Osteocyte (in vitro differentiated cells): ENCODE data around the gene GLP2R. TPM values are rescaled to one million over a fixed set of nuclear protein-coding genes. Genes with fewer than 3 reads are reported as not detected.
A peak's percentile ranks its signal among the peaks of the same experiment; 100 is the strongest.

Experiments
- DNase-seq: peaks from one replicate; pipeline ENCODE4 v3.0.0; 2021; ENCODE audit warnings: mixed read lengths; ENCODE audit not compliant: unreplicated experiment; ENCODE audit errors: extremely low spot score
- H3K27ac Mint-ChIP-seq: one replicate; pipeline ENCODE4 v1.8.0; 2021; ENCODE audit warnings: mild to moderate bottlenecking, mixed read lengths; ENCODE audit not compliant: unreplicated experiment
- H3K27me3 Mint-ChIP-seq: one replicate; pipeline ENCODE4 v1.8.0; 2021; ENCODE audit warnings: mixed read lengths; ENCODE audit not compliant: unreplicated experiment
- H3K36me3 Mint-ChIP-seq: one replicate; pipeline ENCODE4 v1.8.0; 2021; ENCODE audit warnings: mixed read lengths; ENCODE audit not compliant: unreplicated experiment
- H3K4me1 Mint-ChIP-seq: one replicate; pipeline ENCODE4 v1.8.0; 2021; ENCODE audit warnings: mixed read lengths; ENCODE audit not compliant: unreplicated experiment
- H3K4me3 Mint-ChIP-seq: one replicate; pipeline ENCODE4 v1.8.0; 2021; ENCODE audit warnings: mild to moderate bottlenecking, moderate library complexity, mixed read lengths; ENCODE audit not compliant: unreplicated experiment
- H3K9me3 Mint-ChIP-seq: one replicate; pipeline ENCODE4 v1.8.0; 2021; ENCODE audit warnings: mixed read lengths; ENCODE audit not compliant: unreplicated experiment
- total RNA-seq: library from RNA; stranded (reverse); gene quantifications from 2 replicates; pipeline ENCODE4 v1.2.1, GENCODE V29; 2021
- TF ChIP-seq, protein P1 (sequence below): fragments of 200-600 bp; sonication (generic); IDR thresholded peaks from 2 replicates; pipeline ENCODE4 v1.5.0; 2021; ENCODE audit warnings: antibody characterized with exemption, mild to moderate bottlenecking, moderate library complexity

The GLP2R gene
- total RNA-seq, 1 donor from 2014 or later: 3.2 TPM

DNA sequence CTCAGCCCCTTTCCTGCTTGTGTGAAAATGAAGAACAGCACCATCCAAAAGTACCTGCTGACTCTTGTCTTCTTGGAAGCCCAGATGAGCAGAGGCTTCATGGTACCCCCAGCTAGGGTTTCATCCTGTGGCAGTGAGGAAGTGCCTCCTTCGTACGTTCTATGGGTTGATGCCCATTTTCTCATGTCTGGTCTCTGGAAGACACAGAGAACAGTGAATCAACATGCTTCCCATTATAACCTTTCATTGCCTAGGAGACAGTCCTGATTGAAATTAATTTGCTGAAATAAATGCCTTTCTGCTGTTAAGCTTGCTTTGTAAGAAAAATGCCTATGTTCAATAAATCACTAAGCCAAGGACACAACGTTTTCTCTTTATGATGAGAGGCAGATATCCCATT lies 42.8 kb downstream of the GLP2R start:
- Mint-ChIP-seq H3K36me3 (peaks cover 4% of the 10 kb centered on the region), H3K27ac (no peak overlapping the region)
- no peak for DNase-seq

DNA sequence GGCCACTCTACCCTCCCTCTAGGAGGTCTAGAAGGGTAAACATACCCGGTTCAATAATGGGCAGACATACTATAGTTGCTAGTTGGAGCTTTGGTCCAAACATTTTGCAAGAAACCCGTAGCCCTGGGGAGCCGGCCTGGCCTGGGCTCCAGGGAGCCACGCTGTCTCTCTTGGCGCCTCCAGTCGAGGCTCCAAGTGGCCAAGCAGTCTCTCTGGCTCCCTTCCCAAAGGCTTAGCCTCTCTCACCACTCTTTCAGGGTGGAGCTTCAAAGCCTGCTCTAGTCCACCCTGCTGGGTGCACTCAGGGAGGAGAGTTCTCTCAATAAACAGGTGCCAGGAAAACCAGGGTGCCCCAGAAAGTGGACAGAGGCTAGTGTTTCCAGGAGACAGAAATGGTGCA lies 47.1 kb downstream of the GLP2R start:
- H3K4me1 Mint-ChIP-seq: peaks cover 10% of the 10 kb centered on the region
- H3K9me3 Mint-ChIP-seq: no peaks in the 10 kb centered on the region
- H3K36me3 Mint-ChIP-seq: no peaks in the 10 kb centered on the region

More for the DNA sequence above, 42.8 kb downstream of the GLP2R start:
- no peaks in the 10 kb centered on the region for H3K4me1 Mint-ChIP-seq
- TF ChIP-seq, protein P1, sequence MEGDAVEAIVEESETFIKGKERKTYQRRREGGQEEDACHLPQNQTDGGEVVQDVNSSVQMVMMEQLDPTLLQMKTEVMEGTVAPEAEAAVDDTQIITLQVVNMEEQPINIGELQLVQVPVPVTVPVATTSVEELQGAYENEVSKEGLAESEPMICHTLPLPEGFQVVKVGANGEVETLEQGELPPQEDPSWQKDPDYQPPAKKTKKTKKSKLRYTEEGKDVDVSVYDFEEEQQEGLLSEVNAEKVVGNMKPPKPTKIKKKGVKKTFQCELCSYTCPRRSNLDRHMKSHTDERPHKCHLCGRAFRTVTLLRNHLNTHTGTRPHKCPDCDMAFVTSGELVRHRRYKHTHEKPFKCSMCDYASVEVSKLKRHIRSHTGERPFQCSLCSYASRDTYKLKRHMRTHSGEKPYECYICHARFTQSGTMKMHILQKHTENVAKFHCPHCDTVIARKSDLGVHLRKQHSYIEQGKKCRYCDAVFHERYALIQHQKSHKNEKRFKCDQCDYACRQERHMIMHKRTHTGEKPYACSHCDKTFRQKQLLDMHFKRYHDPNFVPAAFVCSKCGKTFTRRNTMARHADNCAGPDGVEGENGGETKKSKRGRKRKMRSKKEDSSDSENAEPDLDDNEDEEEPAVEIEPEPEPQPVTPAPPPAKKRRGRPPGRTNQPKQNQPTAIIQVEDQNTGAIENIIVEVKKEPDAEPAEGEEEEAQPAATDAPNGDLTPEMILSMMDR: no peak
- no peaks in the 10 kb centered on the region for H3K27me3 Mint-ChIP-seq
- no peak overlapping the region for H3K4me3 Mint-ChIP-seq
- H3K9me3 Mint-ChIP-seq: peaks cover 13% of the 10 kb centered on the region

DNA sequence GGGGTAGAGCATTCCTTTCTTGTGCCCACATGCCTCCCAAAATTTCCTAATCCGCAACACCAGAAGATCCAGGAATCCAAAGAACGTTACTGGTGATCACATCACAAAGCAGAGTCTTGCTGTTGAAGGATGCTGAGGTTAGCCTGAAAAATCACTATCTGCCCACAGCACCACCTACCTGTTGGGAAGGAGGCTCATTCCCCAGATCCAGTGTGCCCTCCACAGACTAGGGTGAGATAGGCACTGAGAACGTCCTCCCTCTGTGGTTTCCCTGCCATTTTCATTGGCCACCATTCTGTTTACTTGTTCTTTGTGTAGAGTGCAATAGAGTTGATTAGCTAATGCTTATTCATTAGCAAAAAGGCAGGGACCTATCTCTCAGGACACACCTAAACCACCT lies 49.0 kb downstream of the GLP2R start:
- Mint-ChIP-seq H3K9me3 (no peaks in the 10 kb centered on the region), H3K27ac (no peak overlapping the region), H3K4me1 (peaks cover 10% of the 10 kb centered on the region), H3K27me3 (no peaks in the 10 kb centered on the region), H3K36me3 (no peaks in the 10 kb centered on the region), H3K4me3 (no peak overlapping the region)
- TF ChIP-seq, protein P1: no peak
- no peak for DNase-seq

More for the DNA sequence above, 47.1 kb downstream of the GLP2R start:
- no peak overlapping the region for H3K27ac Mint-ChIP-seq
- H3K4me3 Mint-ChIP-seq: no peak overlapping the region
- no peak for DNase-seq
- TF ChIP-seq, protein P1: no peak
- H3K27me3 Mint-ChIP-seq: no peaks in the 10 kb centered on the region

DNA sequence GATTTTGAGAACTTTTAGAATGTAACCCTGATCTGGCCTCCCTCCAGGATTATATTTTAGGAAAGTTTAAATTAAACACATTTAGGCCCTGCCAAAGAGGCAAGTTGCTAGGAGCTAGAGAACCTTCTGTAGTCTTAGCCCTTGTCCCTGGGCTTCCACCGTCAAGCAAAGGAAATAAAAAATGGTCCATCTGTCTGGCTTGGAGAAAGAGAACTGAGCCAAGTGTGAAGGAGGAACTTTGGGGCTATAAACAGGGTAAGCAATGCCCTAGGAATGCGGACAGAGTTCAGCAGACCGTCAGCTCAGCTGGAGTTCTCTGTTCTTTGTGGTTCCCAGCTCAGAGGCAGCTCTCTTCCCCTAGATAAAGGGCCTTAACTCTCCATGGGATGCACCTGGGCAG lies 49.7 kb downstream of the GLP2R start:
- no peak for DNase-seq
- Mint-ChIP-seq H3K4me3 (no peak overlapping the region), H3K27me3 (no peaks in the 10 kb centered on the region), H3K4me1 (peaks cover 11% of the 10 kb centered on the region), H3K9me3 (peaks cover 2% of the 10 kb centered on the region), H3K27ac (peak overlapping the region; percentile 6), H3K36me3 (no peaks in the 10 kb centered on the region)
- TF ChIP-seq, protein P1: no peak

DNA sequence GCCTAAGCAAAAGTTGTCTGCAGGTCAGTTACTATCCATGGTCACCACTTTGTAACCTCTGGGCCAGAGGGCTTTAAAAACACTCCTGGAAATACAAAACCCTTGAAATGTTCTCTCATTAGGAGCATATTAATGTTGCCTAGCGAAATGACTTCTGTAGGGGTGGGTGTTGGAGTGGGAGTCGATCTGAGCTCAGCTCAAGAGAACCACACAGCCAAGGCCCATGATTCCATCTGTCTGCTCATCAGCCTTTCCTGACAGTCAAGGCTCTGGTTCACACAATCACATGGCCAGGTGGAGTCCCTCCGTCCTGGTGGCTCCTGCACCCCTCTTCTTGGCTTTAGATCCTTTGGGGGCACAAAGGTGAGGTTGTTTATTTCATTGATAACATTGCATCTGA lies 52.6 kb downstream of the GLP2R start:
- Mint-ChIP-seq H3K36me3 (peaks cover 3% of the 10 kb centered on the region), H3K27me3 (no peaks in the 10 kb centered on the region), H3K27ac (no peak overlapping the region), H3K9me3 (peaks cover 23% of the 10 kb centered on the region), H3K4me1 (peaks cover 15% of the 10 kb centered on the region), H3K4me3 (no peak overlapping the region)
- TF ChIP-seq, protein P1: no peak
- no peak for DNase-seq
